HL-60 (cell line): ENCODE data around the gene PTPRT.

Experiments
- CTCF ChIP-seq: IDR thresholded peaks from one replicate; pipeline ENCODE4 v1.5.1; 2011; ENCODE audit warnings: low read length, control low read depth, inconsistent platforms; ENCODE audit not compliant: insufficient read depth
- POLR2AphosphoS5 ChIP-seq: IDR thresholded peaks from 2 replicates; pipeline ENCODE4 v1.6.1; 2012; ENCODE audit warnings: low read depth

DNA sequence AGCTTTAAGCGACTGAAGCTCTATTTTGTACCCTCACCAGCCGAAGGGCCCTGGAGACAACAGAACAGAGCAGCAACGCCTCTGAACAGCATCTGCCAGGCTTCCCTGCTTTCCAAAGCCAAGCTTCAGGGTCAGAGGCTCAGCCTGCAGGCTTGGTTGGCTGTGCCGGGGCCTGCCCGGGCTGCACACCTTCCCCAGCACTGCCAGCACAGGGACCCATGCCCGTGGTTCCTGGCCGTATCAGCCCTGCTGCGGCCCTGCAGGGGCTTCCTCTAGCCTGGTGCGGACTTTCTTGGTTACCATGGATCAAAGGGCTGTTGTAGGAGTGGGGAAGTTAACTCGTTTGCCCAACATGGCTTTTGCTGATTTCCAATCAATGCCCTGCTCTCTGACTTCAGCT lies 830.1 kb downstream of the PTPRT start:
- no peak for TF ChIP-seq CTCF
- no peak for TF ChIP-seq POLR2AphosphoS5
